CD4-positive, alpha-beta T cell (primary cell): ENCODE results near the gene COG7. TPM values are rescaled to one million over a fixed set of nuclear protein-coding genes. Genes with fewer than 3 reads are reported as not detected.
"Not testable (repeated sequence)": the region's sequence is repeated elsewhere in the genome, so short reads cannot be mapped to it uniquely, and the experiment has no call there.

Source experiments
- ATAC-seq: fragments of 200-7000 bp; cut with Tn5 transposase; one replicate; pipeline ENCODE4 v1.10.0; 2022; ENCODE audit warnings: mild to moderate bottlenecking; ENCODE audit not compliant: poor library complexity
- CTCF ChIA-PET: fragments of 350-600 bp; sonication (Branson Sonifier 250); formaldehyde crosslinking; loops from one replicate; lab custom pipeline; 2021; ENCODE audit warnings: antibody characterized with exemption, inconsistent platforms; lab: Charles Lee
- POLR2A ChIA-PET: fragments of 350-600 bp; sonication (Branson Sonifier 250); formaldehyde crosslinking; loops from one replicate; lab custom pipeline; 2021; ENCODE audit warnings: antibody characterized with exemption, inconsistent platforms; lab: Charles Lee
- DNase-seq, 14 experiments: peaks; one replicate each; pipeline ENCODE4 v3.0.0-alpha.2; 2013 to 2020; ENCODE audit warnings: mixed read lengths in 2 of 14
- H3K27ac ChIP-seq, 2 donors: one replicate each; pipeline versions ENCODE4 v1.5.1 to v1.7.0; 2013; ENCODE audit warnings: low read length in 2 of 2, low read depth in 1 of 2, mild to moderate bottlenecking in 1 of 2
- H3K27me3 ChIP-seq, 2 experiments: 1 replicate in 1 of 2; 2 replicates in 1 of 2; pipeline versions ENCODE4 v1.6.1 to v1.7.0; 2013; ENCODE audit warnings: low read length in 2 of 2, control low read depth in 1 of 2, mild to moderate bottlenecking in 1 of 2, moderate library complexity in 1 of 2; ENCODE audit not compliant: insufficient read depth in 2 of 2, control insufficient read depth in 1 of 2
- H3K36me3 ChIP-seq: one replicate; pipeline ENCODE4 v1.6.1; 2013; ENCODE audit warnings: low read length, control low read depth; ENCODE audit not compliant: insufficient read depth
- H3K4me1 ChIP-seq: one replicate; pipeline ENCODE4 v1.6.1; 2013; ENCODE audit warnings: low read length, control low read depth; ENCODE audit not compliant: insufficient read depth
- H3K4me3 ChIP-seq: one replicate; pipeline ENCODE4 v1.5.1; 2013; ENCODE audit warnings: mild to moderate bottlenecking, low read length, moderate library complexity
- H3K9me3 ChIP-seq, 2 experiments: 1 replicate in 1 of 2; 2 replicates in 1 of 2; pipeline versions ENCODE4 v1.6.1 to v1.7.0; 2013; ENCODE audit warnings: low read length in 2 of 2, mild to moderate bottlenecking in 2 of 2, control low read depth in 1 of 2, moderate library complexity in 1 of 2; ENCODE audit not compliant: control insufficient read depth in 1 of 2, insufficient read depth in 1 of 2
- H3K27ac Mint-ChIP-seq: one replicate; pipeline ENCODE4 v1.8.0; 2020; ENCODE audit warnings: mixed read lengths
- H3K27me3 Mint-ChIP-seq: one replicate; pipeline ENCODE4 v1.8.0; 2021; ENCODE audit warnings: mixed read lengths
- H3K36me3 Mint-ChIP-seq: one replicate; pipeline ENCODE4 v1.8.0; 2021; ENCODE audit warnings: low read depth, mixed read lengths
- H3K4me1 Mint-ChIP-seq: one replicate; pipeline ENCODE4 v1.8.0; 2021; ENCODE audit warnings: low read depth, mixed read lengths
- H3K4me3 Mint-ChIP-seq: one replicate; pipeline ENCODE4 v1.8.0; 2020; ENCODE audit warnings: mild to moderate bottlenecking, mixed read lengths
- H3K9me3 Mint-ChIP-seq: one replicate; pipeline ENCODE4 v1.8.0; 2020; ENCODE audit warnings: mixed read lengths
- intact Hi-C, 2 experiments: fragments of 100-400 bp; cut with DNase I in 1 of 2; cut with micrococcal nuclease in 1 of 2; formaldehyde crosslinking; loops; one replicate each; pipeline versions ENCODE4 v1.15.1 to v1.9.0; 2023 to 2025; cut with DNase I, micrococcal nuclease
- total RNA-seq, 174 experiments: library from RNA in 2 of 174; stranded (reverse) in 2 of 174; gene quantifications; one replicate each; pipeline ENCODE4 v1.2.3 and lab custom pipeline; 2021 to 2026
- TF ChIP-seq, protein P1 (sequence below): fragments of 200-600 bp; IDR thresholded peaks from one replicate; pipeline ENCODE4 v1.8.0; 2022; ENCODE audit warnings: antibody characterized with exemption, mild to moderate bottlenecking

The COG7 gene
- total RNA-seq, 2 experiments from 2014 or later, result 12.6 to 13.6 TPM

DNA sequence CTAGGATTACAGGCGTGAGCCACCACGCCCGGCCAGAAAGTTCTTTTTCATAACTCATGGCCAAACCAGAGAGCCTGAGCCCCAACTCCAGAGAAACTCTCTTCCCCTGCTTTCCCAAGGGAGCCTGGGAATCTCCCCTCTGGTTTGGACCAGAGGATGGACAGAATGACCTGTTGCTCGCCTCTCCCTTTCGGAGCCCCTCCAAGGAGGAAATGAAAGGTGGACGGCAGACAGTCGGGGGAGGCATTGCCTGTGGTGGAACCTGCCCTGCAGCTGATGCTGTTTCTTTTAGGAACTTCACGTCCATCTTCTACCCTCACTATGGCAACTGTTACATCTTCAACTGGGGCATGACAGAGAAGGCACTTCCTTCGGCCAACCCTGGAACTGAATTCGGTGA lies 85.4 kb downstream of the COG7 start:
- no peaks in the 10 kb centered on the region for H3K27me3 Mint-ChIP-seq

DNA sequence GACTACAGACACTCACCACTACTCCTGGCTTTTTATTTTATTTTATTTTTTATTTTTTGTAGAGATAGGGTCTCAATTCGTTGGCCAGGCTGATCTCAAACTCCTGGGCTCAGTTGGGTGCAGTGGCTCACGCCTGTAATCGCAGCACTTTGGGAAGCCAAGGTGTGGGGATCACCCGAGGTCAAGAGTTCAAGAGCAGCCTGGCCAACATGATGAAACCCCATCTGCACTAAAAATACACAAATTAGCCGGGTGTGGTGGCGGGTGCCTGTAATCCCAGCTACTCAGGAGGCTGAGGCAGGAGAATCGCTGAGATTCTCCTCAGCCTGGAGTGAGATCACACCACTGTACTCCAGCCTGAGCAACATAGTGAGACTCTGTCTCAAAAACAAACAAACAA lies 86.6 kb downstream of the COG7 start:
- H3K36me3 Mint-ChIP-seq, H3K27me3 Mint-ChIP-seq, ATAC-seq, DNase-seq, intact Hi-C loops, H3K27ac ChIP-seq, H3K4me1 Mint-ChIP-seq, CTCF ChIA-PET, H3K27me3 ChIP-seq, H3K9me3 ChIP-seq, H3K9me3 Mint-ChIP-seq, H3K4me3 Mint-ChIP-seq, H3K4me1 ChIP-seq, H3K36me3 ChIP-seq, H3K4me3 ChIP-seq, H3K27ac Mint-ChIP-seq: not testable (repeated sequence)
- POLR2A ChIA-PET, result interaction anchor here (0.6 kb wide), 1 partner anchor 31 kb away, joined by 3 read pairs; no protein-coding TSS in a partner anchor

More for the DNA sequence above, 85.4 kb downstream of the COG7 start:
- ChIA-PET CTCF (no interaction called here), POLR2A (no interaction called here)
- no peaks in the 10 kb centered on the region for H3K36me3 ChIP-seq
- Mint-ChIP-seq H3K4me3 (no peak overlapping the region), H3K4me1 (peaks cover 6% of the 10 kb centered on the region), H3K9me3 (no peaks in the 10 kb centered on the region), H3K27ac (no peak overlapping the region), H3K36me3 (no peaks in the 10 kb centered on the region)
- H3K9me3 ChIP-seq, result no peaks in the 10 kb centered on the region
- H3K4me3 ChIP-seq, result no peak overlapping the region
- peaks cover 3% of the 10 kb centered on the region for H3K4me1 ChIP-seq
- peaks cover 0 to 2% of the 10 kb centered on the region in 2 experiments for H3K27me3 ChIP-seq
- ATAC-seq (no peak), DNase-seq (no peak)
- intact Hi-C loops, result no loop called here
- TF ChIP-seq, protein P1, sequence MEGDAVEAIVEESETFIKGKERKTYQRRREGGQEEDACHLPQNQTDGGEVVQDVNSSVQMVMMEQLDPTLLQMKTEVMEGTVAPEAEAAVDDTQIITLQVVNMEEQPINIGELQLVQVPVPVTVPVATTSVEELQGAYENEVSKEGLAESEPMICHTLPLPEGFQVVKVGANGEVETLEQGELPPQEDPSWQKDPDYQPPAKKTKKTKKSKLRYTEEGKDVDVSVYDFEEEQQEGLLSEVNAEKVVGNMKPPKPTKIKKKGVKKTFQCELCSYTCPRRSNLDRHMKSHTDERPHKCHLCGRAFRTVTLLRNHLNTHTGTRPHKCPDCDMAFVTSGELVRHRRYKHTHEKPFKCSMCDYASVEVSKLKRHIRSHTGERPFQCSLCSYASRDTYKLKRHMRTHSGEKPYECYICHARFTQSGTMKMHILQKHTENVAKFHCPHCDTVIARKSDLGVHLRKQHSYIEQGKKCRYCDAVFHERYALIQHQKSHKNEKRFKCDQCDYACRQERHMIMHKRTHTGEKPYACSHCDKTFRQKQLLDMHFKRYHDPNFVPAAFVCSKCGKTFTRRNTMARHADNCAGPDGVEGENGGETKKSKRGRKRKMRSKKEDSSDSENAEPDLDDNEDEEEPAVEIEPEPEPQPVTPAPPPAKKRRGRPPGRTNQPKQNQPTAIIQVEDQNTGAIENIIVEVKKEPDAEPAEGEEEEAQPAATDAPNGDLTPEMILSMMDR, result no peak
- no peak overlapping the region for H3K27ac ChIP-seq

DNA sequence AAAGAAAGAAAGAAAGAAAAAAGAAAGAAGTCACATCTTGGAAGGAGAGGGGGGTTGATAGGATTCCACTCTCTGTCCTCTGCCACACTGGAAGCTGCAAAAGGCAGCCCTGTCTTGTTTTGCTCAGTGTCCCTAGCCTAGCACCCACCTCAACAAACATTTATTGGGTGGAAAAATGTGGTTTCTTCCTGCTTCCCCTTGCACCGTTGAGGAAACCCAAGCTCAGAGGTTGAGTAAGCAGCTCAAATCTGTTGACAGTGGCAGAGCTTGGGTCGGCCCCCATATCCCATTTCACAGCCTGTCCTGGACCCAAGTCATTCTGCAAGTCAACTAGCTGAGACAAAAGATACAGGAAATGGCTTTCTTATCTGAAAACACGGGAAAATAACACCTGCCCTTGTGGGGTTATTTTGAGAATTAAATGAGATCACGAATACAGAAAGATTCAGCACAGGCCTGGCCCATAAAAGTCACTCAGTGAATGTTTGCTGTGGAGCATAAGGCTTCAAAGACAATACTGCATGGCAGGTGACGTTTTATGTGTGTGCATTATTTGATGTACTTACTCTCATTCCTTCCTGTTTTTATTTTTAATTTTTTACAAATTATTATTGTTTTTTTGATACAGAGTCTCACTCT lies 87.3 kb downstream of the COG7 start:
- no peaks in the 10 kb centered on the region for H3K36me3 ChIP-seq
- no peak overlapping the region for H3K27ac ChIP-seq
- ChIA-PET CTCF (no interaction called here), POLR2A (interaction anchor here (0.6 kb wide), 1 partner anchor 31 kb away, joined by 3 read pairs; no protein-coding TSS in a partner anchor)
- H3K9me3 Mint-ChIP-seq, result no peaks in the 10 kb centered on the region
- H3K27ac Mint-ChIP-seq, result no peak overlapping the region
- H3K9me3 ChIP-seq, result no peaks in the 10 kb centered on the region
- ATAC-seq (no peak), DNase-seq (no peak)
- peaks cover 3% of the 10 kb centered on the region for H3K4me1 ChIP-seq
- no peaks in the 10 kb centered on the region for H3K27me3 ChIP-seq
- peaks cover 6% of the 10 kb centered on the region for H3K4me1 Mint-ChIP-seq
- TF ChIP-seq, protein P1, result no peak
- no peak overlapping the region for H3K4me3 Mint-ChIP-seq
- H3K27me3 Mint-ChIP-seq, result no peaks in the 10 kb centered on the region
- intact Hi-C loops, result no loop called here
- no peak overlapping the region for H3K4me3 ChIP-seq
- H3K36me3 Mint-ChIP-seq, result no peaks in the 10 kb centered on the region
